Adrenal gland (tissue), 5 donors: ENCODE results near the gene PSD2.

Source experiments
- POLR2A ChIP-seq, 2 donors: fragments of 450-650 bp; IDR thresholded peaks; one replicate each; pipeline ENCODE4 v1.6.1; 2017; ENCODE audit warnings: antibody characterized with exemption in 2 of 2, mild to moderate bottlenecking in 2 of 2, moderate library complexity in 1 of 2
- TF ChIP-seq, protein P1 (sequence below), 6 experiments: fragments of 450-650 bp in 4 of 6; fragments of 200-600 bp in 2 of 6; sonication (generic) in 1 of 6; IDR thresholded peaks; 1 replicate in 5 of 6; 2 replicates in 1 of 6; pipeline versions ENCODE4 v1.5.1 to v1.8.0; 2016 to 2021; ENCODE audit warnings: antibody characterized with exemption in 6 of 6, mild to moderate bottlenecking in 2 of 6, moderate library complexity in 1 of 6
- donor health status: DM: no; HTN: no; CAD: no.

DNA sequence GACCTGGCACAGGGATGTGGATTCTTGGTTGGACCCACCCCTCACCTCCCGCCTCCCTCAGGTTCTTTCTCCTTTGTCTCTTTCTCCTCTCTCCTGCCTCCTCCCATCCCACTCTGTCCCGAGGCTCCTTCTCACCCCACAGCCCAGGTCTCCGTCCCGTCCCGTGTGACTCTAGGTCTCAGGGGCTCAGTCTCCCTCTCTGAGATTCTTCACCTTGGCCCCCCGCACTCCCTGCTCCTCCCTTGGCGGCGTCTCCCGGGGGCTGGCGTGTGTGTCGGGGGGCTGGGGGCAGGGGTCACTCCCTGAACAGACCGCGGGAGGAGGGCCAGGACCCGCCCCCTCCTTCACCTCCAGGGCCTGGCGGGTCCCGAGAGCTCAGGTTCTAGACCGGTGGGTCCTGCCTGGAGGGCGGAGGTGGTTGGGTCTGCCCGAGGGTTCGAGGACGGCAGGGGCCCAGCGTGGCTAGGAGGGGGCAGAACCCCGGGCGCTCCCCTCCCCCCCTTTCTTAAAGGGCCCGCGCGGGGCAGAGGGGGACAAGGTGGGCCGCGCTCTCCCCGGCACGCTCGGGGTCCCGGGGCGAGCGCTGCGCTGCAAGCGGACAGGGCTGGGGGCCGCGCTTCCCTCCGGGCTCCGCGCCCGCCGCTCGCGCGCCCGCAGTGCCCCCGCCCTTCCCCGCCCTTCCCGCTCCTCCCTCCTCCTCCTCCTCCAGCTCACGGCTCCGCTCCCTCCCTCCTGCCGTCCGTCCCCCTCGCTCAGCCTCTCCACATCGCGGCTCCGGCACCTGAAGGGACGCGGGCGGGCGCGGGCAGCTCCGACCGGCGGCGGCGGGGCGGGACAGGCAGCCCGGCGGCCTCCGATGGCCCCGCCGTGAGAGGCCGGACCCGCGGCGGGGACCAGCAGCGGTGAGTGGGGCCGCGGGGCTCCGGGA is at the start of gene PSD2:
- TF ChIP-seq, protein P1, sequence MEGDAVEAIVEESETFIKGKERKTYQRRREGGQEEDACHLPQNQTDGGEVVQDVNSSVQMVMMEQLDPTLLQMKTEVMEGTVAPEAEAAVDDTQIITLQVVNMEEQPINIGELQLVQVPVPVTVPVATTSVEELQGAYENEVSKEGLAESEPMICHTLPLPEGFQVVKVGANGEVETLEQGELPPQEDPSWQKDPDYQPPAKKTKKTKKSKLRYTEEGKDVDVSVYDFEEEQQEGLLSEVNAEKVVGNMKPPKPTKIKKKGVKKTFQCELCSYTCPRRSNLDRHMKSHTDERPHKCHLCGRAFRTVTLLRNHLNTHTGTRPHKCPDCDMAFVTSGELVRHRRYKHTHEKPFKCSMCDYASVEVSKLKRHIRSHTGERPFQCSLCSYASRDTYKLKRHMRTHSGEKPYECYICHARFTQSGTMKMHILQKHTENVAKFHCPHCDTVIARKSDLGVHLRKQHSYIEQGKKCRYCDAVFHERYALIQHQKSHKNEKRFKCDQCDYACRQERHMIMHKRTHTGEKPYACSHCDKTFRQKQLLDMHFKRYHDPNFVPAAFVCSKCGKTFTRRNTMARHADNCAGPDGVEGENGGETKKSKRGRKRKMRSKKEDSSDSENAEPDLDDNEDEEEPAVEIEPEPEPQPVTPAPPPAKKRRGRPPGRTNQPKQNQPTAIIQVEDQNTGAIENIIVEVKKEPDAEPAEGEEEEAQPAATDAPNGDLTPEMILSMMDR (IDR thresholded peaks at IDR 0.05): no peak
- TF ChIP-seq POLR2A (IDR thresholded peaks at IDR 0.05): no peak
